Stimulated activated CD8-positive, alpha-beta memory T cell treated with anti-CD3 and anti-CD28 coated beads, Interleukin-7, amount 100 ng/mL, for 4 hours (primary cell): ENCODE data around the gene GTSE1.
"Not testable (repeated sequence)": the region's sequence is repeated elsewhere in the genome, so short reads cannot be mapped to it uniquely, and the experiment has no call there.

Source experiments
- DNase-seq, 2 donors: peaks; one replicate each; pipeline ENCODE4 v3.0.0-alpha.2; 2020; ENCODE audit warnings: low read depth in 2 of 2

GTSE1 gene

GRCh38 chr22:46296257-46297150, at the start of gene GTSE1:
GTSE1 (plus strand) TSS chr22:46296870; CDS start chr22:46297401, 531 bp downstream.
- peak; percentile 94 to 97 for DNase-seq

GRCh38 chr22:46247443-46247975, 49.2 kb upstream of the GTSE1 start:
- DNase-seq = no peak

GRCh38 chr22:46250035-46250782, 46.5 kb upstream of the GTSE1 start, which contains the start of gene CDPF1:
CDPF1 (minus strand) TSS chr22:46250293; CDS start chr22:46248284, 2,009 bp downstream.
- DNase-seq = peak; percentile 77 to 93

- no peak for DNase-seq
Measured at GRCh38 chr22:46250783-46251125, 45.9 kb upstream of the GTSE1 start.

GRCh38 chr22:46251266-46251665, 45.4 kb upstream of the GTSE1 start:
- no peak for DNase-seq

- no peak for DNase-seq
Measured at GRCh38 chr22:46251816-46252380, 44.8 kb upstream of the GTSE1 start.

- no peak for DNase-seq
Measured at GRCh38 chr22:46256358-46256958, 40.2 kb upstream of the GTSE1 start.

- DNase-seq = no peak
Measured at GRCh38 chr22:46259374-46259773, 37.3 kb upstream of the GTSE1 start.

- no peak for DNase-seq
Measured at GRCh38 chr22:46260038-46260437, 36.6 kb upstream of the GTSE1 start.

GRCh38 chr22:46262449-46263215, 34.0 kb upstream of the GTSE1 start:
- DNase-seq = peak in 1 of 2 donors; percentile 27

GRCh38 chr22:46263216-46263590, 33.5 kb upstream of the GTSE1 start, which contains the start of gene PKDREJ:
PKDREJ (minus strand) TSS chr22:46263343; CDS start chr22:46263322, 21 bp downstream.
- DNase-seq = no peak

GRCh38 chr22:46264520-46264919, 32.1 kb upstream of the GTSE1 start:
- DNase-seq = not testable (repeated sequence)

- not testable (repeated sequence) for DNase-seq
Measured at GRCh38 chr22:46265627-46266026, 31.0 kb upstream of the GTSE1 start.

GRCh38 chr22:46267431-46268279, 29.0 kb upstream of the GTSE1 start, which contains the start of gene TTC38:
TTC38 (plus strand) TSS chr22:46268008; CDS start chr22:46268040, 32 bp downstream.
- peak in 1 of 2 donors; percentile 53 for DNase-seq

GRCh38 chr22:46269564-46269963, 27.1 kb upstream of the GTSE1 start:
- no peak for DNase-seq

- no peak for DNase-seq
Measured at GRCh38 chr22:46272196-46272595, 24.5 kb upstream of the GTSE1 start.

- DNase-seq = no peak
Measured at GRCh38 chr22:46272762-46273431, 23.8 kb upstream of the GTSE1 start.

- DNase-seq = no peak
Measured at GRCh38 chr22:46273432-46274148, 23.1 kb upstream of the GTSE1 start.

- no peak for DNase-seq
Measured at GRCh38 chr22:46274381-46274780, 22.3 kb upstream of the GTSE1 start.
